Measurements from ENCODE around the gene RCSD1.
A peak's percentile ranks its signal among the peaks of the same experiment; 100 is the strongest.
"Not testable (repeated sequence)": the region's sequence is repeated elsewhere in the genome, so short reads cannot be mapped to it uniquely, and the experiment has no call there.

RCSD1 gene

DNA sequence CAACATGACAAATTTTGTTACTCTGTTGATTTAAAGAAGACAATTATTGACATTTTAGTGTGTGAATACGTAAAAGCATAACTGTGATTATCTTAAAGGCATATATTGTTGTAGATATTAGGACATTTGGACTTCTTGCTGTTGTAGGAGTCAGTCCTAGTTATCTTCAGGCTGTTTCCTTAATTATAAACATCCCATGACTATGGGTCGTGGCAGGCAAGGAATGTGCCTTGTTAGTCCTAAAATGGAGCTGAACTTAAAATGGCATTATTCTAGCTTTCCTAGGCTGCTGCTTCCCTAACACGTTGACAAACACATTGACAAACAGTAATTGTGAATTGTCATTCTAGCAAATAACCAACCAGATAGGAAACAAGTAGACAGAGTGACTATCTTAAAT is 87.3 kb downstream of the RCSD1 start:
- Histone ChIP-seq H3K79me2 (ENCODE audit: low read length) (peaks cover 6% of the 10 kb centered on the region), H3K27me3 (ENCODE audit: low read depth, low read length) (peaks cover 7% of the 10 kb centered on the region), H3K36me3 (replicated peaks; ENCODE audit: low read depth, low read length) (no peaks in the 10 kb centered on the region), H4K20me1 (ENCODE audit: insufficient read depth, low read length) (no peaks in the 10 kb centered on the region), H3K9me3 (ENCODE audit: insufficient read depth, low read length) (no peaks in the 10 kb centered on the region), H3K4me1 (ENCODE audit: low read length) (peaks cover 51% of the 10 kb centered on the region), H2AFZ (ENCODE audit: low read depth, low read length) (peak overlapping the region; percentile 61), H3K27ac (ENCODE audit: low read length) (peak overlapping the region; percentile 80), H3K9ac (ENCODE audit: low read length) (peak overlapping the region; percentile 53; the same call in 1 of the 2 replicates), H3K4me2 (ENCODE audit: low read length) (peak overlapping the region; percentile 65), H3K4me3 (ENCODE audit: low read length) (peak overlapping the region; percentile 60)
- TF ChIP-seq, protein P1, sequence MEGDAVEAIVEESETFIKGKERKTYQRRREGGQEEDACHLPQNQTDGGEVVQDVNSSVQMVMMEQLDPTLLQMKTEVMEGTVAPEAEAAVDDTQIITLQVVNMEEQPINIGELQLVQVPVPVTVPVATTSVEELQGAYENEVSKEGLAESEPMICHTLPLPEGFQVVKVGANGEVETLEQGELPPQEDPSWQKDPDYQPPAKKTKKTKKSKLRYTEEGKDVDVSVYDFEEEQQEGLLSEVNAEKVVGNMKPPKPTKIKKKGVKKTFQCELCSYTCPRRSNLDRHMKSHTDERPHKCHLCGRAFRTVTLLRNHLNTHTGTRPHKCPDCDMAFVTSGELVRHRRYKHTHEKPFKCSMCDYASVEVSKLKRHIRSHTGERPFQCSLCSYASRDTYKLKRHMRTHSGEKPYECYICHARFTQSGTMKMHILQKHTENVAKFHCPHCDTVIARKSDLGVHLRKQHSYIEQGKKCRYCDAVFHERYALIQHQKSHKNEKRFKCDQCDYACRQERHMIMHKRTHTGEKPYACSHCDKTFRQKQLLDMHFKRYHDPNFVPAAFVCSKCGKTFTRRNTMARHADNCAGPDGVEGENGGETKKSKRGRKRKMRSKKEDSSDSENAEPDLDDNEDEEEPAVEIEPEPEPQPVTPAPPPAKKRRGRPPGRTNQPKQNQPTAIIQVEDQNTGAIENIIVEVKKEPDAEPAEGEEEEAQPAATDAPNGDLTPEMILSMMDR (IDR thresholded peaks at IDR 0.05; ENCODE audit: low read depth, low read length): no peak
- TF ChIP-seq EZH2phosphoT487 (IDR thresholded peaks at IDR 0.05; ENCODE audit: low read depth): no peak

DNA sequence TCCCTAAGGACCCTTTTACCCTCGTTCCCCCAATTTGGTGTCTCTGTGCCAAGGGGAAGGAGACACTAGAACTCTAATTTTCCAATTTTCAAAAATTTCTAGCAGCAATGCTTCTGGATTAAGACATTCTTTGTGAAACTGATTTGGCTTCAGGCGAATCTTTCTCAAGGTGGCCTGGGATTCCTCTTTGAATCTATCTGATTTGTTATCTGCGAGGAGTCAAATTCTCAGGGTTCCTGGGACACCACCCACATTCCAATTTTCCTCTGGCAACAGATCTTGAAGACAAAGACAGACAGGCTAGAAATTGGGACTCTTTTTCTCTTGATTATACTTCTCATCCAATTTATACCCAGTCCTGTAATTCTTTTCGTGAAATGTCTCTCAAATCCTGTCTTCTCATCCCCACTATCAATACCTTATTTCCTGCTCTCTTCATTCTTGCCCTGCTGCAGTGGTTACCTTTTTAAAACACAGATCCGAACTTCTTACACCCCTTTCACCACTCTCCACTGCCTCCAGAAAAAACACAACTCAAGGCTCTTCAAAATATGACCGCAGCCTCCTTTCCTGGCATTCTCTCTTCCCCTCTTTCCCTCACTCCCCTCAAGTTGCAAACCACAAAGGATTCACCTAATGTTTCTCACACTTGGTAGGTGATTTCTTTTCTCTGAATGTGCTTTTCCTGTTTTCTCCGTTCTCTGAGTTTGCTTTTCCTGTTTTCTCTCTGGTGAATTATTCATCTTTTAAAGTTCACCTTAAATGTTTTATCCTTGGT is 89.1 kb downstream of the RCSD1 start:
- peak overlapping the region; percentile 78 for H3K4me3 ChIP-seq (ENCODE audit: low read length)

GRCh38 chr1:167719715-167720421 is 89.8 kb downstream of the RCSD1 start:
- Histone ChIP-seq H3K79me2 (ENCODE audit: low read length) (peaks cover 31% of the 10 kb centered on the region), H2AFZ (ENCODE audit: low read depth, low read length) (peak overlapping the region; percentile 34), H3K4me1 (ENCODE audit: low read length) (peaks cover 63% of the 10 kb centered on the region), H3K9ac (ENCODE audit: low read length) (peak overlapping the region; percentile 77; the same call in 1 of the 2 replicates), H4K20me1 (ENCODE audit: insufficient read depth, low read length) (peaks cover 13% of the 10 kb centered on the region), H3K4me3 (ENCODE audit: low read length) (peak overlapping the region; percentile 78), H3K4me2 (ENCODE audit: low read length) (peak overlapping the region; percentile 82), H3K27ac (ENCODE audit: low read length) (peak overlapping the region; percentile 81)
- H3K36me3 ChIP-seq (replicated peaks; ENCODE audit: low read depth, low read length); H3K27me3 ChIP-seq (ENCODE audit: low read depth, low read length); H3K9me3 ChIP-seq (ENCODE audit: insufficient read depth, low read length): not testable (repeated sequence)

More for the DNA sequence above, 89.1 kb downstream of the RCSD1 start:
- peak overlapping the region; percentile 34 for H2AFZ ChIP-seq (ENCODE audit: low read depth, low read length)
- no peaks in the 10 kb centered on the region for H3K36me3 ChIP-seq (replicated peaks; ENCODE audit: low read depth, low read length)
- peak overlapping the region; percentile 81 for H3K27ac ChIP-seq (ENCODE audit: low read length)
- H3K27me3 ChIP-seq (ENCODE audit: low read depth, low read length): no peaks in the 10 kb centered on the region
- H3K4me1 ChIP-seq (ENCODE audit: low read length): peaks cover 61% of the 10 kb centered on the region
- H3K4me2 ChIP-seq (ENCODE audit: low read length): peak overlapping the region; percentile 82
- H3K9me3 ChIP-seq (ENCODE audit: insufficient read depth, low read length): no peaks in the 10 kb centered on the region
- H3K79me2 ChIP-seq (ENCODE audit: low read length): peaks cover 23% of the 10 kb centered on the region
- TF ChIP-seq, protein P1 (IDR thresholded peaks at IDR 0.05; ENCODE audit: low read depth, low read length): no peak
- no peak for TF ChIP-seq EZH2phosphoT487 (IDR thresholded peaks at IDR 0.05; ENCODE audit: low read depth)
- H4K20me1 ChIP-seq (ENCODE audit: insufficient read depth, low read length): peaks cover 5% of the 10 kb centered on the region
- peak overlapping the region; percentile 77; the same call in 1 of the 2 replicates for H3K9ac ChIP-seq (ENCODE audit: low read length)

DNA sequence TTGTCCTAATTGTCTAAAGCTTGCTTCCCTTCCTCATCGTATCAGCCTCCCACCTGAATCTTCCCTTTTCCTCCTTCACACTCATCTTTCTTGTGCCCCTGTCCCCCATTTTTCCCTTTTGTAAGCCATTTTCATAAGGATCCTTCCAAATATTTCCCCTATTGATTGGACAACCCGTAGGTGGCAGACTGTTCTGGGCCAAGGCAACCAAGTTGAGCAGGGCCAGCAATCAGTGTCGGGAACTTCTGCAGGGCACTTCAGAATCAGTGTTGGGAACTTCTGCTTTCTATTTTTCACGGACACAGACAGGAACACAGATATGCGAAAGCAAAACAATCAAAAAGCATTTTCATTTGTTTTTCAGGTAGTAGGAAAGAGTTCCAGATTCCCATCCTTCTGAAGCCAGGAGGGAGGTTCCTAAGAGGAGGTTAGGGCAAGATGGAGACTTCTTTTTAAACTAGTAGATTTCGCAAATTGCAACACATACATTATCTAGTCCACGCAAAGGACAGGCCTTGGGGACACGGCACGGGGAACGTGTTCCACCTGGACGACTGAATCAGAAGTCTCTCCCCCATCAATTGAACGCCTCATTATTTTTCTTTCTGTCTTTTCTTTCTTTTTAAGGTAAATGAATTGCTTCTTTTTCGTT is 91.1 kb downstream of the RCSD1 start:
- Histone ChIP-seq H3K4me3 (ENCODE audit: low read length) (peak overlapping the region; percentile 78), H3K4me1 (ENCODE audit: low read length) (peaks cover 68% of the 10 kb centered on the region), H3K4me2 (ENCODE audit: low read length) (peak overlapping the region; percentile 82), H3K27me3 (ENCODE audit: low read depth, low read length) (no peaks in the 10 kb centered on the region), H3K79me2 (ENCODE audit: low read length) (peaks cover 40% of the 10 kb centered on the region), H3K36me3 (replicated peaks; ENCODE audit: low read depth, low read length) (peaks cover 10% of the 10 kb centered on the region), H2AFZ (ENCODE audit: low read depth, low read length) (peak overlapping the region; percentile 51), H3K9ac (ENCODE audit: low read length) (peak overlapping the region; percentile 77), H3K9me3 (ENCODE audit: insufficient read depth, low read length) (no peaks in the 10 kb centered on the region), H3K27ac (ENCODE audit: low read length) (peak overlapping the region; percentile 81), H4K20me1 (ENCODE audit: insufficient read depth, low read length) (peaks cover 20% of the 10 kb centered on the region)
- TF ChIP-seq, protein P1 (IDR thresholded peaks at IDR 0.05; ENCODE audit: low read depth, low read length): peak; percentile 64
- TF ChIP-seq EZH2phosphoT487 (IDR thresholded peaks at IDR 0.05; ENCODE audit: low read depth): no peak
